ENCODE measurements around the gene EFEMP1. TPM values are rescaled to one million over a fixed set of nuclear protein-coding genes. Genes with fewer than 3 reads are reported as not detected.

The EFEMP1 gene
- polyA plus RNA-seq, 3 donors: not detected

DNA sequence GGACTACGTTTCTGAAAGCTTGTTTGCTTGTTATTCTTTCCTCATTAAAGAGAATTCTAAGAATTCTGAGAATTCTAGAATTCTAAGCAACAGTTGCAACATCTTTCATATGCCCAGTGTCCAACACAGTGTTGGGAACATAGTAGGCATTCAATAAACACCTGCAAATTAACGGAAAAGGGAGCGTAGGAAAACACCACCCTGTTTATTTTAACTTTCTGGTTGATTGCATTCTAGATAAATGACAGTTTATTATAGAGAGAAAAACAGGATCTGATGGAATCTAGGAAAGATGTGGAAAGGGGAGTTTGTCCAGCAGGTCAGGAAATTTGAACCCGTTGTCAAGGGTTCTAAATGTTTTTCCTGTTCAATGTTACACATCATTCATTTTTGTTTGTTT is 24.2 kb upstream of the EFEMP1 start:
- Histone ChIP-seq H3K4me3 (replicated peaks in 1 of 3; ENCODE audit: low read depth in 2 of 3, low read length in 3 of 3) (no peak overlapping the region), H3K79me2 (ENCODE audit: insufficient read depth, low read length) (no peaks in the 10 kb centered on the region), H3K4me1 (ENCODE audit: control insufficient read depth in 1 of 2, insufficient read depth in 2 of 2, low read length in 2 of 2) (no peaks in the 10 kb centered on the region), H3K36me3 (replicated peaks in 1 of 2; ENCODE audit: control insufficient read depth in 1 of 2, insufficient read depth in 2 of 2, low read length in 2 of 2) (no peaks in the 10 kb centered on the region), H3K27ac (ENCODE audit: low read depth in 1 of 2, low read length in 2 of 2) (no peak overlapping the region), H3K9ac (ENCODE audit: insufficient read depth, low read length, poor library complexity, severe bottlenecking) (no peak overlapping the region), H3K27me3 (ENCODE audit: control insufficient read depth in 2 of 2, insufficient read depth in 2 of 2, low read length in 2 of 2) (no peaks in the 10 kb centered on the region), H4K20me1 (ENCODE audit: insufficient read depth, low read length) (no peaks in the 10 kb centered on the region), H2AFZ (ENCODE audit: insufficient read depth, low read depth, low read length, poor library complexity, severe bottlenecking) (no peak overlapping the region), H3K9me3 (replicated peaks in 1 of 2; ENCODE audit: control insufficient read depth in 1 of 2, insufficient read depth in 1 of 2, low read length in 2 of 2) (no peaks in the 10 kb centered on the region), H3K4me2 (replicated peaks; ENCODE audit: extremely low read depth, low read length, poor library complexity, severe bottlenecking) (no peak overlapping the region)
- peaks cover 0 to 3% (median under 1%) of the 10 kb centered on the region in 7 donors for H3K9me3 Mint-ChIP-seq
- no CpG with 5 or more reads among the region's 4 CpGs for WGBS (ENCODE audit: insufficient coverage)
- no peaks in the 10 kb centered on the region for H3K36me3 Mint-ChIP-seq
- no peak for DNase-seq
- no peaks in the 10 kb centered on the region for H3K4me1 Mint-ChIP-seq
- no peak overlapping the region for H3K27ac Mint-ChIP-seq
- H3K4me3 Mint-ChIP-seq: no peak overlapping the region
- intact Hi-C loops (cut with micrococcal nuclease): no loop called here
- TF ChIP-seq, protein P1, sequence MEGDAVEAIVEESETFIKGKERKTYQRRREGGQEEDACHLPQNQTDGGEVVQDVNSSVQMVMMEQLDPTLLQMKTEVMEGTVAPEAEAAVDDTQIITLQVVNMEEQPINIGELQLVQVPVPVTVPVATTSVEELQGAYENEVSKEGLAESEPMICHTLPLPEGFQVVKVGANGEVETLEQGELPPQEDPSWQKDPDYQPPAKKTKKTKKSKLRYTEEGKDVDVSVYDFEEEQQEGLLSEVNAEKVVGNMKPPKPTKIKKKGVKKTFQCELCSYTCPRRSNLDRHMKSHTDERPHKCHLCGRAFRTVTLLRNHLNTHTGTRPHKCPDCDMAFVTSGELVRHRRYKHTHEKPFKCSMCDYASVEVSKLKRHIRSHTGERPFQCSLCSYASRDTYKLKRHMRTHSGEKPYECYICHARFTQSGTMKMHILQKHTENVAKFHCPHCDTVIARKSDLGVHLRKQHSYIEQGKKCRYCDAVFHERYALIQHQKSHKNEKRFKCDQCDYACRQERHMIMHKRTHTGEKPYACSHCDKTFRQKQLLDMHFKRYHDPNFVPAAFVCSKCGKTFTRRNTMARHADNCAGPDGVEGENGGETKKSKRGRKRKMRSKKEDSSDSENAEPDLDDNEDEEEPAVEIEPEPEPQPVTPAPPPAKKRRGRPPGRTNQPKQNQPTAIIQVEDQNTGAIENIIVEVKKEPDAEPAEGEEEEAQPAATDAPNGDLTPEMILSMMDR (IDR thresholded peaks at IDR 0.05): no peak
- H3K27me3 Mint-ChIP-seq (ENCODE audit: low read depth in 3 of 3): peaks cover 1 to 2% (median 2%) of the 10 kb centered on the region in 3 donors

DNA sequence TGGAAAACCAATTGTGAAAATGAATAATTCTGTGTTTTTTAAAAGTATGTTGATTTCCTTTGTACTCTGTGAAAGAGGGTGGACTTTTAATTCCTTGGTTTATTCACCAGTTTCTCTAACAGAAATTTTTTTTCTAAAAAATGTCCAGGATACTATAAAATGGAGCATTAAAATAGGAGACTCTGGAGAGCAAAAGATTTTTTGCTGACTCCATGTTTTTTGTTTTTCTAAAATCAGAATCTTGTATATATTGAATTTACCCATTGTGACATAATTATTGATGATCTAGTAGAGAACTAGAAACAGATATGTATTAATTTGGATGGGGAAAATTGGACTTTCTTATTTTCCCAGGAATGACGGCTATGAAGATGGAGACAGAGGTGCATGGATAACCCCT is 23.2 kb upstream of the EFEMP1 start:
- no peak overlapping the region for H3K4me3 Mint-ChIP-seq
- H3K4me1 Mint-ChIP-seq: no peaks in the 10 kb centered on the region
- no peak overlapping the region for H3K27ac Mint-ChIP-seq
- H2AFZ ChIP-seq (ENCODE audit: insufficient read depth, low read depth, low read length, poor library complexity, severe bottlenecking): no peak overlapping the region
- H3K27me3 ChIP-seq (ENCODE audit: control insufficient read depth in 2 of 2, insufficient read depth in 2 of 2, low read length in 2 of 2): no peaks in the 10 kb centered on the region
- no peaks in the 10 kb centered on the region for H3K79me2 ChIP-seq (ENCODE audit: insufficient read depth, low read length)
- H3K4me3 ChIP-seq (replicated peaks in 1 of 3; ENCODE audit: low read depth in 2 of 3, low read length in 3 of 3): no peak overlapping the region
- H4K20me1 ChIP-seq (ENCODE audit: insufficient read depth, low read length): no peaks in the 10 kb centered on the region
- TF ChIP-seq, protein P1 (IDR thresholded peaks at IDR 0.05): no peak
- H3K36me3 Mint-ChIP-seq: no peaks in the 10 kb centered on the region
- WGBS (ENCODE audit: insufficient coverage): no CpG with 5 or more reads among the region's 1 CpG
- peaks cover 1 to 2% (median 2%) of the 10 kb centered on the region in 3 donors for H3K27me3 Mint-ChIP-seq (ENCODE audit: low read depth in 3 of 3)
- no peaks in the 10 kb centered on the region for H3K4me1 ChIP-seq (ENCODE audit: control insufficient read depth in 1 of 2, insufficient read depth in 2 of 2, low read length in 2 of 2)
- H3K36me3 ChIP-seq (replicated peaks in 1 of 2; ENCODE audit: control insufficient read depth in 1 of 2, insufficient read depth in 2 of 2, low read length in 2 of 2): no peaks in the 10 kb centered on the region
- no peak for DNase-seq
- peaks cover 0 to 3% (median 2%) of the 10 kb centered on the region in 7 donors for H3K9me3 Mint-ChIP-seq
- no peak overlapping the region for H3K27ac ChIP-seq (ENCODE audit: low read depth in 1 of 2, low read length in 2 of 2)
- H3K4me2 ChIP-seq (replicated peaks; ENCODE audit: extremely low read depth, low read length, poor library complexity, severe bottlenecking): no peak overlapping the region
- H3K9me3 ChIP-seq (replicated peaks in 1 of 2; ENCODE audit: control insufficient read depth in 1 of 2, insufficient read depth in 1 of 2, low read length in 2 of 2): no peaks in the 10 kb centered on the region
- no peak overlapping the region for H3K9ac ChIP-seq (ENCODE audit: insufficient read depth, low read length, poor library complexity, severe bottlenecking)
- intact Hi-C loops (cut with micrococcal nuclease): no loop called here

Data from CD14-positive monocyte (primary cell).